IPS DF 19.7 (cell line): Measurements from ENCODE around the gene LIMCH1.
"Not testable (repeated sequence)": the region's sequence is repeated elsewhere in the genome, so short reads cannot be mapped to it uniquely, and the experiment has no call there.

ENCODE experiments used
- DNase-seq: peaks from one replicate; pipeline ENCODE4 v3.0.0-alpha.2; 2013; ENCODE audit warnings: low read depth, low spot score

Gene LIMCH1, protein sequence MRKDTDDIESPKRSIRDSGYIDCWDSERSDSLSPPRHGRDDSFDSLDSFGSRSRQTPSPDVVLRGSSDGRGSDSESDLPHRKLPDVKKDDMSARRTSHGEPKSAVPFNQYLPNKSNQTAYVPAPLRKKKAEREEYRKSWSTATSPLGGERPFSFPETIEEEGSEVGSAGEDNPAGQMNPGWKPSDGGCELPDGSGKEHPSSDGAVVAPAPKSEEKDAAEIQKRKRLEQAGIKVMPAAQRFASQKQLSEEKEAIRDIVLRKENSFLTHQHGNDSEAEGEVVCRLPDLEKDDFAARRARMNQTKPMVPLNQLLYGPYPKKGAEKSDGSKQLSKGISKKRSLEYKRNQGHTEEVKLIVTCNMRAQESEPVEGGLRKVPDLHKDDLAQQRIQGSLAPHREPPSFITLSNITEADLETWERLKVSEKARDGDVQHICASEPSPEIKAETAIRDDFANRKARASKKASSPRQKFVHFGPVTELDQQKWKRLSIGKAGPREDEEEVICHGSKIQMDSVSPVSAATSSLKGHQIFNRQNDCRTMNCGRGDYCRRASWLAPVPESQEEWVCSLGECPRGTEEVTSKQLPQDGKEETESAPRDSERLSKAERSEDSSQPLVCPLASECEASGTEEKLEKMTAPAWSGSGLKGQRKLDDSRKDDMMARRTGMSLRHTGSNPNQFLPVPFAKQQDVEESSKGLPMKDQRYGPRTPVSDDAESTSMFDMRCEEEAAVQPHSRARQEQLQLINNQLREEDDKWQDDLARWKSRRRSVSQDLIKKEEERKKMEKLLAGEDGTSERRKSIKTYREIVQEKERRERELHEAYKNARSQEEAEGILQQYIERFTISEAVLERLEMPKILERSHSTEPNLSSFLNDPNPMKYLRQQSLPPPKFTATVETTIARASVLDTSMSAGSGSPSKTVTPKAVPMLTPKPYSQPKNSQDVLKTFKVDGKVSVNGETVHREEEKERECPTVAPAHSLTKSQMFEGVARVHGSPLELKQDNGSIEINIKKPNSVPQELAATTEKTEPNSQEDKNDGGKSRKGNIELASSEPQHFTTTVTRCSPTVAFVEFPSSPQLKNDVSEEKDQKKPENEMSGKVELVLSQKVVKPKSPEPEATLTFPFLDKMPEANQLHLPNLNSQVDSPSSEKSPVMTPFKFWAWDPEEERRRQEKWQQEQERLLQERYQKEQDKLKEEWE (N-terminal part only)

DNA sequence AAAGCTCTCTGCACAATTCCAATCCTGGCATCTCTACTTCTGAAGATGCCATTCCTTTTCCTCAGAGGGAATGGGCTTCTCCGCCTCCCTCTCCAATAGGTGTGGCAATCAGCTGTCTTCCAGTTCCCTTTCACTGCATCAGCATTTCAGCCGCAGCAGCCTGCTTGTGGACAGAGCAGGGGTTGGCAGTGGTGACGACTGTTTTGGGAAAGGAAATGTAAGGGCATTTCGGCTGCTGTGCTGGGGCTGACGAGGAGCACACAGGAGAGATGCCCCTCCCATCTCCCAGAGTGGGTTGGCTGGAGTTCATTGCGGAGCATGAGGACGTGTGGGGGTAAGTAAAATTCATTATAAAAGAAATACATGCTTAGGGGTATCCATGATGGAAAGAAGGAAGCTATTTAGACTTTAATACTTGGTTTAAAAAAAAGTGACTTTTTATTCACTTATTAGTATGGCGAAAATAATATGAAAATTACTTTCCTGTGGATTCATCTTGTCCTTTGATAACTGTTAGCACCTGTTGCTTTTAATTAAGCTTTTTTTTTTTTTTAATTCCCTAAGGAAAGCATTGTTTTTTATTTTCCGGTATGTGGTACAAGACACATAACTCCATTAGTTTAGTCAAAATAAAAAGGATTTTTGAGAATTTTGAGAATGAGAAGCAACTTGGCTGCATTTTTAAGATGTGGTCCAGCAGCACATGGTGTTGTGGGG lies at the start of gene LIMCH1:
LIMCH1 (plus strand) TSS at position 141 of the 717 bp plus-strand sequence. CDS start 67,839 bp downstream, outside the sequence.
- peak; percentile 35 for DNase-seq

DNA sequence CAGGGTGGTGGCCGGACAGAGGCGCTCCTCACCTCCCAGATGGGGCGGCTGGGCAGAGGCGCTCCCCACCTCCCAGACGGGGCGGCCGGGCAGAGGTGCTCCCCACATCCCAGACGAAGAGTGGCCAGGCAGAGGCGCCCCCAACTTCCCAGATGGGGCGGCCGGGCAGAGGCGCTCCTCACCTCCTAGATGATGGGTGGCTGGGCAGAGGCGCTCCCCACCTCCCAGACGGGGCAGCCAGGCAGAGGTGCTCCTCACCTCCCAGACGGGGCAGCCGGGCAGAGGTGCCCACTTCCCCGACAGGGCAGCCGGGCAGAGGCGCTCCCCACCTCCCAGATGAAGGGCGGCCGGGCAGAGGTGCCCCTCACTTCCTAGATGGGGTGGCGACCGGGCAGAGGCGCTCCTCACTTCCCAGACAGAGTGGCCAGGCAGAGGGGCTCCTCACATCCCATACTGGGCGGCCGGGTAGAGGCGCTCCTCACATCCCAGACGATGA lies 46.8 kb upstream of the LIMCH1 start:
- not testable (repeated sequence) for DNase-seq

DNA sequence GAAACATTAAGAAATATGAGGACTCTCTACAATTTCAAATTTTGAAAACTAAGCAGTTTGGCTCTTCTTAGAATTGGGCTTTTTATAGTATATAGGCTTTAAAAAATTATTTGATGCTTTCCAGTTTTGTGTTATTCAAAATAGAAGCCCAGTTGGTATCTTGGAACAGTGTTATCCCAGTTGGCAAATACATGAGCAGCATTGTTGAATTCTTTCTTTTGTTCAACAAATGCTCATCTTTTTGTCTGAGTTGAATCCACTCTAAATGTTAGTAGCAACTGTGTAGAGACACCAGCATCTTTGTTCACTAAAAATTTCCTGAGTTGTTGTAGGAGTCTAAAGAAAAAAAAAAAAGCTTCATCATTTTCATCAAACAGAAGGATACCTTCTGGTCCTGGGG lies 41.0 kb upstream of the LIMCH1 start:
- DNase-seq: no peak

DNA sequence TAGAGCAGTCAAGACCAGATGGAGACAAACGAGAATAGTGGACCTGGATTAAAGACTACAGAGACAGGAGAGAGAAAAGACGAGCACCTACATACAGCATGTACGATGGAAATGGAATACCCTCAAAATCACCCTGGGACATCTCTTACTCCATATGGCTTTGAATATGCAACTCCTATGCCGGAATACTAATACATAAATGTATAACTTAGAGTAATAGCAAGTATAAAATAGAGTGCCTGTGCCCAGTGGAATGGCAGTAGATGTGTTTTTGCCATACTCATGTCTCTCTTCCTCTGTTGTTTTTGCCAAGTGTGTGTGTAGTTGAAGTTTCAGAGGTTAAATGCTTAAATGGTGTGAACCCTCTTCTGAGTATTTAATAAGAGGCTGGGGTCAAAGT lies 39.8 kb upstream of the LIMCH1 start:
- no peak for DNase-seq

DNA sequence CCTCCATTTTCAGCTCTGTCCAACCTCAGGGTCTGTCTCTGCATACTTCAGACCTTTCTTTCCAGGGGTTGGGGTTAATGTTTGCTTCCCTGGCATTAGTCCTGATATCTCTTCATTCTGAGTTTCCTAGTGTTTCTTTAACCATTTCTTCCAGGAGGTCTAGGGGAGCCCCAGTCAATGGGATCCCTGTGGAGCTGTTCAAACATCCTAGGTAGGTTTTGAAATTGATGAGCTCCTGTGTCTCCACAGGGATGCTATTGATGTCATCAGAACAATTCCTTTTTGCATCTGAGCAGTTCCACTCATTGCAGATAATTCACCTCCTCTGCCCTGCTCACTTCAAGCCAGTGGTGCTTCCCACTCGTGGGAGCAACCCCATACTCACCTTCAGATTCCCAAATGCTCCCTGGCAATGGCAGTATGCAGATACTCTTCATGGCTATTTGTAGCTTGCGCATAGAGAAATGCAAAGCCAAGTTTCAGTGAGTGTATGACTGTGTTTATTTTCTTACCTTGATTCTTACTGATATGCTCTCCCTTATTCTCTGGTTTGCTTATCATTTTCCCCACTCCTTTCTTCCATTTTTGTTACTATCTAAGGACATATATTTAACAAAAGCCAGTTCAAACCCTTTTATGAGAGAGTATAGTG lies 33.7 kb upstream of the LIMCH1 start:
- peak; percentile 12 for DNase-seq

DNA sequence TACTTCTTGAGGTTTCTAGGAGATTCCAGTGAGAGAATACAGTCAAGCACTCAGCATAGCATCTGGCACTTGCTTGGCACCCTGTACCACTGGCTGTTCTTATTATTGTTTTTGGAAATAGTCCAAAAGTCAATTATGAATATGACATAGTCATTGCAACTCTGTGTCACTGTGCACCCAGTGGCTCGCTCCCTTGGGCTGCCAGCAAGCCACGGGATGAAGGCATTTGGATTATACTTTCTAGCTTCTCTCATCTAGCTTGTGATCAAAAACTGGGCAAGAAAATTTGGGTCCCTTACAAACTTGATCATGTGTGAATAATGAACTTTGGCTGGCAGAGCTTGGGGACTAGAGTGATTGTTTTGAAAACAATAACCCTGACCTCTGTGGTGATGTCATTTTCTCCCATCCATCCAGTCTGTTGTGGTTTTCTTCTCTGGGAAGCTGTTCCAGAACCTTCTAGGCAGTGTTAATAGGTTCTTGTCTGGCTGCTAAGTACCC lies 32.7 kb upstream of the LIMCH1 start:
- DNase-seq: no peak

DNA sequence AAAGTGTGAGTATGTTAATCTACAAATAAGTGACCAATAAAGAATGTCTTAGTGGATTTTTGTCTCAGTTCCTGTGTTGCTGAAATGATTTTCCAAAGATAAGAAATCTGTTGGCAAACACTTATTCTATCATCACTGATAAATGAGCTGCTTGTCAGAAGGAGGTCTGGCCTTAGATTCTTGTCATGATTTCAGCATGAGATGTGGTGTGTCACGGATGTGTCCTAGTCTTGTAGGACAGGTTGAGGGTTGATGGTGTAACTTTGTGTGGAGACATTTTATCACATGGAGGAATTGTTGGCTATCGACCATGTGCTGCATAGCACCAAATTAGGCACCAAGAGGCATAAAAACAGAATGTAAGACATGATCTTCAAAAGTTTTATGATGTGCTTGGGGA lies 31.8 kb upstream of the LIMCH1 start:
- DNase-seq: no peak

DNA sequence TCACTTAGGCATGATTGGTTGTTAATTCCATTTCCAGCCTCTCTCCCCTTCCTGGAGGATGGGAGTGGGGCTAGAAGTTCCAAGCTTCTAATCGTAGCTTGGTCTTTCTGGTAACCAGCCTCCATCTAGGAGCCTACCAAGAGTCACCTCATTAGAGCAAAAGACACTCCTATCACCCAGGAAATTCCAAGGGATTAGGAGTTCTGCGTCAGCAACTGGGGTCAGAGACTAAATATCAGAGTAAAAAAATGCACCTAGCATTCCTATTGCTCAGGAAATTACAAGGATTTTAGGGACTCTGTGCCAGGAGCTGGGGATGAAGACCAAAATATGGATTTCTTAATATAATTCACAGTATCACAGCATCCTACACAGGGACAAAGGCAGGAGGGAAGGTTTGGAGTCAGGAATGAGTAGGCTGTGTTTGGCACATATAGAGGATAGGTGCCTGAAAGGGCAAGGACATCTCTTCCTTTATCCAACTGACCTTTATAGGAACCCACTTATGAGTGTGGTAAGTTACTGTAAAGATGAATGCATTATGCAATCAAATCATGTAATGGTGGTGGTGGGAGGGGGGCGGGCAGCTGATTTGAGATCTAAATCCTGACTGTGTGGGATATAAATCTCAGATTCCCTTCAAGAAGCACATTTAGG lies 30.5 kb upstream of the LIMCH1 start:
- no peak for DNase-seq

DNA sequence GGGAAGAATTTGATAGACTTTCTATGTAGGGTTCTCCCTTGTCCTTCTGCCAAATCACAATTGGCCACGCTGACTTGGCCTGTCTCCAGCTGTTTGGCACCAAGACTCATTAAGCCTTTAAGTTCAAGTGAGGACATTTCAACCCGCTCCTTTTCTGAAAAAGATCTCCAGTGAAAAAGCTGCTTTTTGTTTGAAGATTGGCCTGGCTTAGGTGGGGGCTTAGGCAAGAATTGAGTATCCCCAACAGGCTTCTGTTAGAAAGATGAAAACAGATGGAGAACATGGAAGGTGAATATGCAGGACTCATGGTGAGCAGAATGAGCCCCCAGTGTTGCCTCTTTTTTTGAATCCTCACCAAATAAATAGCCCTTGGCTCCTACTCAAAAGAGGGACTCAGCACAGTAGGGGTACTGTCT lies 28.5 kb upstream of the LIMCH1 start:
- DNase-seq: no peak

DNA sequence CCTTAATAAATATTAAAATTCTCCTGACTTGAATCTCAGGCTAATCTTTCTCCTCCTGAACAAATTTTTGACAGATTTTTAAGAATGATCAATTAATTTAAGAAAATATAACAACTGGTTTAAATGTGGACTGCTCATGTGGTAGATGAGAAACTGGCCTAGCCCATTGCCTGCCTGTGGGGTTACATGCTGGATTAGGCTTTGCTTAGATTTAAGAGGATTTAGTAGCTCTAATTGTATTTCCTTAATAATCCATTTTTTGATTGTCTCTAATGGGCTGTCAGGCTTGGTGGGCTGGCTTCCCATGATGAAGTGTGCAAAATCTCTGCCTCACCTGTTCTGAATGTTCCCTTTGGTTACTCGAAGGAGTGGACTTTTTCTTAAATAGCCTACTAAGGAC lies 27.8 kb upstream of the LIMCH1 start:
- DNase-seq: no peak

DNA sequence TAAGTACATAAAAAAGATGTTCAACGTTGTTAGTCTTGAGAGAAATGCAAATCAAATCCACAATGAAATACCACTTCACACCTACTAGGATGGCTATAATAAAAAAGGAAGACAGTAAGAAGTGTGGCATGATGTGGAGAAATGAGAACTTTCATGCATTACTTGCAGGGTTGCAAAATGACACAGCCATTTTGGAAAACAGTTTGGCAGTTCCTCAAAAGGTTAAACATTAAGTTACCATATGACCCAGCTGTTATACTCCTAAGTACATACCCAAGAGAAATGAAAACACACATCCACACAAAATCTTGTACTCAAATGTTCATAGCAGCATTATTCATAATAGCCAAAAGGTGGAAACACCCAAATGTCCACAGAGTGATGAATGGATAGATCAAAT lies 25.8 kb upstream of the LIMCH1 start:
- DNase-seq: no peak

DNA sequence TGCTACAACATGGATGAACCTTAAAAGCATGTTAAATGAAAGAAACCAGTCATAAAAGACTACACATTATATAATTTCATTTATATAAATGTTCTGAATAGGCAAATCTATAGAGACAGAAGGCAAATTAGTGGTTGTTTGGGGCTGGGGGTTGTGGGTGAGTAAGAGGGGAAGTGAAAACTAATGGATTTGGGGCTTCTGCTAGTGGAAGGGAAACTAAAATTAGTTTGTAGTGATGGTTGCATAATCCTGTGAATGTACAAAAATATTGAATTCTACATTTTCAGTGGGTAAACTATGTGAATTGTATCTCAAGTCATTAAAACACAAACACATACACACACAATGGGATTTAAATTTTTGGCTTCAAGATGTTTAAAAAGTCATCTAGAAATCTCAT lies 25.4 kb upstream of the LIMCH1 start:
- no peak for DNase-seq

DNA sequence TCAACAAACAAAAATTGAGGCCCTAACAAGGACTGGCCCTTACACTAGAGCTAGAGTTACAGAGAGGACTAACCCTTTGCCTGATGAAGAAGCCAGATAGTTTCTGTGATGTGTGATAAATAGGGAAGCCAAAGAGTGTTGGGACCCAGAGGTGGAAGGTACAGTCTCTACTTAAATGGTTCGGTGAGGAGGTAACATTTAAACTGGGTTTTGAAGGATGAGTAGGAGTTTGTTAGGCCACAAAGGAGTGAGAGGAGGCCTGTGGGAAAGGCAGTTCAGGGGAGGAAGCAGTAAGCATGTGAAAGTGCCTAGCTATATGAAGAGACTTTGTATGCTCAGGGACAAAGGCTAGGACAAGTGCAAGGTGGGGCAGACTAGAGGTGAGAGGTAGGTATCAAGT lies 23.8 kb upstream of the LIMCH1 start:
- no peak for DNase-seq

DNA sequence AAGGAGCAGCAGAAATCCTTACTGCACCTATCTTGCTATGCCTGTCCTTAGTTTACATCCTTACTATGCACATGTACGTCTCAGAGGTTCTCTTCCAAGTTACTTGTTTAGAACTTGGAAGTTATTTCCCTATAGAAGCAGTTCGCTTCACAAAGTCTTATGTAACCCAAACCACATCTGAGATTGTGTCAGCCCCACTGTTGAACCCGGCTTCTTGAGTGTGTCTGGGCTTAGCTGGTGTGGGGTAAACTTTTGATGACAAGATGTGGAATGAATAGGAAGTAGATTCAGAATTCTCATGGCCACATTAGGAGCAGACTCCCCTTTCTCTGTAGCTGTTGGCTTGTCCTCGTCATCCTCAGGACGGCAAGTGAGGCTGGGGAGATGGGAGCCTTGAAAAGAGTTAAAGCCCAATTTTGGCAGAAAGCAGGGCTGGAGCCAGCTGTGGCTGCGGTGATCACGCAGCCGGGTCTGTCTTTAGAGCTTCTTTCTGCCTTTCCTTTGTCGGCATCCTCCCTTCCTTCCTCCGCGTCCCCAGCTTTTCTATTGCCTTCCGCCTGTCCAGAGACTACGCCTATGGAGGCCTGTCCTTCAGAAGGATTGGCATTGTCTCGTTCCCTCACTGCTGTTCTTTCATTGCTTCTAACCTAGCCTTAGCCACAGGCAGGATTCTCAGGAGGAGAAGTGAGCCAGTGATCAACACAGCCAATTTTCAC lies 23.0 kb upstream of the LIMCH1 start:
- DNase-seq: no peak

DNA sequence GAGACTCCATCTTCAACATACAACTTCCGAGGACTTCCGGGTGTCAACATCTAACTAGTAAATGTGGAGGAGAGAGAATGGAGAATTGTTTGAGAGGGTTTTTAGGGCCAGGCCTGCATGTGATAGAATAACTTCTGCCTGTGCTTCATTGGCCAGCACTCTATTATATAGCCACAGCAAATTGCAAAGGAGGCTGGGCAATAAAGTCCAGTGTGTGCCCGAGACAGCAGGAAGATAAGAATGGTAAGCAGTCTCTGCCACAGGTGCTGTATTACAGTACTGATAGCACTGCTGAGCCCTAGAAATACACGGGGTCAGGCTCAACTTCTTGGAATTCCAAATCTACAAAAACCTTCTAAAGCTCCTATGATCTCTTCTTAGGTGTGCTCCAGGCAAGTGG lies 20.8 kb upstream of the LIMCH1 start:
- DNase-seq: no peak

DNA sequence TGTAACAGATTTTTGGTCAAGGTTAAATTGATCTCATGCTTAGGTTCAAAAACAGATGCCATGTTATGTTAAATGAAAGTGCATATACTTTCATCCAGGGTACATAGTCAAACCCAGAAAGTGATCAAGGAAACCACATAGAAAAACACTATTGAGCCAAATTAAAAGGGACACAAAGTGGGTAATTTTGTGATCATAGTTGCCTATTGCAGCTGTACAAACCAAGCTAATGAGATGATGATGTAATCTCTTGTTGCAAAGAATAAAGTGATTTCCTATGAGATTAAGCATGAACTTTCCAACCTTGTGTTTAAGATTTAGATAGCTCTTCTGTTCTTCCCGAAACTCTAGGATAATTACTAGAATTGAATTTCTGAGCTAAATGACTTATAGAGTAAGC lies 20.2 kb upstream of the LIMCH1 start:
- DNase-seq: no peak

DNA sequence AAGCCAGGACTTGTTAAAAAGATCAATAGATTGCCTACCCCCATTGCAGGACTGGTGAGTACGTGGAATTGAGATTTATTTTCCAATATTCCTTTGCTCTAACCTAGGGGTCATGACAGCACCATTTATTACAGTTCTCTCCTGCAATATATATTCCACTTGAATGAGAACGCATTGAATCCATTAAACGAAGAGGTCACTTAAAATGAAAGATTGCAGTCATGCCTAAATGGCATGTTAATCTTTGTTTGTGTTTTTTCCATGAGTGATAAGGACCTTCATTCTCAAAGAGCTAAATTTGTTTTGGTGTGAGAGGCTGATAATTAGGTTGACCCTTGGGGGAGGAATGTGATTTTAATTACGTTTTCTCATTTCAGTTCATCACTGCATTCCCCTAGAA lies 13.5 kb upstream of the LIMCH1 start:
- DNase-seq: no peak

DNA sequence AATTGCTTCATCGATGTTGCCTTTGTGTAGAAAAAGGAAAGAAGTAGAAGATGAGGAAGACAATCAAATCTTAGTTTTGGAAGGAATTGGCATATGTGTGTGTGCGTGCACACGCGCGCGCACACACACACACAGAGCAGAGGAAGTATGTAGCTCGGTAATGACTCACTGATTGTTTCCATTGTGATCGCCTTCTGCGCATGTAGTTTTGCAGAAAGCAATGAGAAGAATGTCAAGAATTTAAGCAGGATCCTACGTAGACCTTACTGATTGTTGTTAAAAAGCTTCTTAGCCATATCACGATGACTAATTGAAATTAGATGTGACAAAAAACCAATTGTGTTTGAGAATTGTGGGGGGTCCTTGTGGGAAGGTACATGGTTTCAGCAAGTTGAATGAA lies 12.8 kb upstream of the LIMCH1 start:
- DNase-seq: peak; percentile 84

DNA sequence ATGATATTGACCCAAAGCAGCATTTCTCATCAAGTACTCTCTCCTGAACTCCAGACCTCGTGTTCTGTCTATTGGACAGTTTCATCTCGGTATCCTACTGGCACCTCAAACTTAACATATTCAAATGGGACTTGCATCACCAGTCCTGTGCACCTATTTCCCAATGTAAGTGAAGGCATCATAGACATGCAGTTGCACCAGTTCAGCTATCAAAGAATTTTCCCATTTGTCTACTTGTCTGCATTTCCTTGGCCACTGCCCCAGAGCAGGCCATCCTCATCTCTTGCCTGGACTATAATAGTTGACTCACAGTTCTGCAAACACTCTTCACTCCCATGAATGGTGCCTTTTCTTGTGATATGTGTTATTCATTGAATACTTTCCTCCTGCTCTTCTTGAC lies 11.3 kb upstream of the LIMCH1 start:
- no peak for DNase-seq
